ENCODE measurements around the gene LMTK3. TPM values are rescaled to one million over a fixed set of nuclear protein-coding genes. Genes with fewer than 3 reads are reported as not detected.

The LMTK3 gene
- total and polyA plus RNA-seq, 9 of the 15 experiments (the other 6 are each of a cell fraction or from before 2014, with no cell fraction given): 0.35 to 12.3 (median 2.0) TPM; not detected in 2

DNA sequence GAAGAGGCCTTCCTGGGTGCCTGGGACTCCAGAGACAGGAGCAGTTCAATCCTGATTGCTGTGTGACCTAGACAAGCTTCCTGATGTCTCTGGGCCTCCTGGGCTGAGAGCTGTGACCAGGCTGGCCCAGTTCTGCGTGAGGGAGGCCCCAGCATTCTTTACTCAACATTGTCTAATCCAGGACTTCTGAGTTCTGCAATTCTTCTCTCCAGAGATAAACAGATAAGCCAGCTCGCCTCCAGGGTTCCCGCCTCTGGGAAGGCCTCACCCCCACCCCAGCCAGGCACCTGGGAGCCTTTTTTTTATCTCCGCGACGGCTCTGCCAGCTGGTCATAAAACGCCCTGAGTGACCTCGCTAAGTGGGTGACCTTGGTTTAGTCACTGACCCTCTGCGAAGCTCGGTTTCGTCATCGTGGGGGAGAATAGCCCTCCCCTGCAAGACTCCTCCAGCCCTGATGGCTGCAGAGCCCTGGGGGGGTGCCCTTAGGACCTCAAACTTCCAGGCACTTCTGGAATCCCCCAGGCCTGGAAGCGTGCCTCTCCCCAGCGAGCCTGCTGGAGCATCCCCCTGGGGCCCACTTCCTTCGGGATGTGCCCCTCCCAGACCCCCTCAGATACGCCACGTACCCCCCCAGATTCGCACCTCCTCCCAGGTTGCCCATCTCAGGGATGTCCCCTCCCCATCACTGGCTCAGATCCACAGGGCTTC lies 42.2 kb upstream of the LMTK3 start (continued):
- TF ChIP-seq, protein P1, sequence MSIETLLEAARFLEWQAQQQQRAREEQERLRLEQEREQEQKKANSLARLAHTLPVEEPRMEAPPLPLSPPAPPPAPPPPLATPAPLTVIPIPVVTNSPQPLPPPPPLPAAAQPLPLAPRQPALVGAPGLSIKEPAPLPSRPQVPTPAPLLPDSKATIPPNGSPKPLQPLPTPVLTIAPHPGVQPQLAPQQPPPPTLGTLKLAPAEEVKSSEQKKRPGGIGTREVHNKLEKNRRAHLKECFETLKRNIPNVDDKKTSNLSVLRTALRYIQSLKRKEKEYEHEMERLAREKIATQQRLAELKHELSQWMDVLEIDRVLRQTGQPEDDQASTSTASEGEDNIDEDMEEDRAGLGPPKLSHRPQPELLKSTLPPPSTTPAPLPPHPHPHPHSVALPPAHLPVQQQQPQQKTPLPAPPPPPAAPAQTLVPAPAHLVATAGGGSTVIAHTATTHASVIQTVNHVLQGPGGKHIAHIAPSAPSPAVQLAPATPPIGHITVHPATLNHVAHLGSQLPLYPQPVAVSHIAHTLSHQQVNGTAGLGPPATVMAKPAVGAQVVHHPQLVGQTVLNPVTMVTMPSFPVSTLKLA (conservative IDR thresholded peaks at IDR 0.05): no peak
- TF ChIP-seq ETV5 (CRISPR knock-in tag; IDR thresholded peaks at IDR 0.05; ENCODE audit: low read depth): no peak
- peak; percentile 51; the same call in 1 of the 2 replicates for TF ChIP-seq KLF16 (IDR thresholded peaks at IDR 0.05)
- no peak for TF ChIP-seq LCOR (CRISPR knock-in tag; IDR thresholded peaks at IDR 0.05)
- TF ChIP-seq, protein P2, sequence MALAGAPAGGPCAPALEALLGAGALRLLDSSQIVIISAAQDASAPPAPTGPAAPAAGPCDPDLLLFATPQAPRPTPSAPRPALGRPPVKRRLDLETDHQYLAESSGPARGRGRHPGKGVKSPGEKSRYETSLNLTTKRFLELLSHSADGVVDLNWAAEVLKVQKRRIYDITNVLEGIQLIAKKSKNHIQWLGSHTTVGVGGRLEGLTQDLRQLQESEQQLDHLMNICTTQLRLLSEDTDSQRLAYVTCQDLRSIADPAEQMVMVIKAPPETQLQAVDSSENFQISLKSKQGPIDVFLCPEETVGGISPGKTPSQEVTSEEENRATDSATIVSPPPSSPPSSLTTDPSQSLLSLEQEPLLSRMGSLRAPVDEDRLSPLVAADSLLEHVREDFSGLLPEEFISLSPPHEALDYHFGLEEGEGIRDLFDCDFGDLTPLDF (CRISPR knock-in tag; IDR thresholded peaks at IDR 0.05): no peak
- peak; percentile 40 for TF ChIP-seq NEUROD1 (IDR thresholded peaks at IDR 0.05; ENCODE audit: borderline replicate concordance, low read depth, low read length, partially characterized antibody)
- TF ChIP-seq GABPB1 (CRISPR knock-in tag; IDR thresholded peaks at IDR 0.05): no peak
- peak; percentile 59 to 70 for TF ChIP-seq TRIM24 (IDR thresholded peaks at IDR 0.05)
- no peak for TF ChIP-seq ZC3H8 (IDR thresholded peaks at IDR 0.05)
- TF ChIP-seq, protein P3, sequence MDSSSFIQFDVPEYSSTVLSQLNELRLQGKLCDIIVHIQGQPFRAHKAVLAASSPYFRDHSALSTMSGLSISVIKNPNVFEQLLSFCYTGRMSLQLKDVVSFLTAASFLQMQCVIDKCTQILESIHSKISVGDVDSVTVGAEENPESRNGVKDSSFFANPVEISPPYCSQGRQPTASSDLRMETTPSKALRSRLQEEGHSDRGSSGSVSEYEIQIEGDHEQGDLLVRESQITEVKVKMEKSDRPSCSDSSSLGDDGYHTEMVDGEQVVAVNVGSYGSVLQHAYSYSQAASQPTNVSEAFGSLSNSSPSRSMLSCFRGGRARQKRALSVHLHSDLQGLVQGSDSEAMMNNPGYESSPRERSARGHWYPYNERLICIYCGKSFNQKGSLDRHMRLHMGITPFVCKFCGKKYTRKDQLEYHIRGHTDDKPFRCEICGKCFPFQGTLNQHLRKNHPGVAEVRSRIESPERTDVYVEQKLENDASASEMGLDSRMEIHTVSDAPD (CRISPR knock-in tag; IDR thresholded peaks at IDR 0.05): no peak
- no peak for TF ChIP-seq ZNF561 (CRISPR knock-in tag; conservative IDR thresholded peaks at IDR 0.05)
- TF ChIP-seq, protein P4, sequence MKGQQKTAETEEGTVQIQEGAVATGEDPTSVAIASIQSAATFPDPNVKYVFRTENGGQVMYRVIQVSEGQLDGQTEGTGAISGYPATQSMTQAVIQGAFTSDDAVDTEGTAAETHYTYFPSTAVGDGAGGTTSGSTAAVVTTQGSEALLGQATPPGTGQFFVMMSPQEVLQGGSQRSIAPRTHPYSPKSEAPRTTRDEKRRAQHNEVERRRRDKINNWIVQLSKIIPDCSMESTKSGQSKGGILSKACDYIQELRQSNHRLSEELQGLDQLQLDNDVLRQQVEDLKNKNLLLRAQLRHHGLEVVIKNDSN (CRISPR knock-in tag; IDR thresholded peaks at IDR 0.05): no peak
- 0 out of 4 replicates have a peak, but pooled peaks of 1 of the 2 experiments have one; percentile 66 for TF ChIP-seq TBL1XR1 (IDR thresholded peaks at IDR 0.05; ENCODE audit: low read length in 2 of 2)
- TF ChIP-seq ATF7 (IDR thresholded peaks at IDR 0.05): peak; percentile 92
- TF ChIP-seq, protein P5, sequence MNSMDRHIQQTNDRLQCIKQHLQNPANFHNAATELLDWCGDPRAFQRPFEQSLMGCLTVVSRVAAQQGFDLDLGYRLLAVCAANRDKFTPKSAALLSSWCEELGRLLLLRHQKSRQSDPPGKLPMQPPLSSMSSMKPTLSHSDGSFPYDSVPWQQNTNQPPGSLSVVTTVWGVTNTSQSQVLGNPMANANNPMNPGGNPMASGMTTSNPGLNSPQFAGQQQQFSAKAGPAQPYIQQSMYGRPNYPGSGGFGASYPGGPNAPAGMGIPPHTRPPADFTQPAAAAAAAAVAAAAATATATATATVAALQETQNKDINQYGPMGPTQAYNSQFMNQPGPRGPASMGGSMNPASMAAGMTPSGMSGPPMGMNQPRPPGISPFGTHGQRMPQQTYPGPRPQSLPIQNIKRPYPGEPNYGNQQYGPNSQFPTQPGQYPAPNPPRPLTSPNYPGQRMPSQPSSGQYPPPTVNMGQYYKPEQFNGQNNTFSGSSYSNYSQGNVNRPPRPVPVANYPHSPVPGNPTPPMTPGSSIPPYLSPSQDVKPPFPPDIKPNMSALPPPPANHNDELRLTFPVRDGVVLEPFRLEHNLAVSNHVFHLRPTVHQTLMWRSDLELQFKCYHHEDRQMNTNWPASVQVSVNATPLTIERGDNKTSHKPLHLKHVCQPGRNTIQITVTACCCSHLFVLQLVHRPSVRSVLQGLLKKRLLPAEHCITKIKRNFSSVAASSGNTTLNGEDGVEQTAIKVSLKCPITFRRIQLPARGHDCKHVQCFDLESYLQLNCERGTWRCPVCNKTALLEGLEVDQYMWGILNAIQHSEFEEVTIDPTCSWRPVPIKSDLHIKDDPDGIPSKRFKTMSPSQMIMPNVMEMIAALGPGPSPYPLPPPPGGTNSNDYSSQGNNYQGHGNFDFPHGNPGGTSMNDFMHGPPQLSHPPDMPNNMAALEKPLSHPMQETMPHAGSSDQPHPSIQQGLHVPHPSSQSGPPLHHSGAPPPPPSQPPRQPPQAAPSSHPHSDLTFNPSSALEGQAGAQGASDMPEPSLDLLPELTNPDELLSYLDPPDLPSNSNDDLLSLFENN (IDR thresholded peaks at IDR 0.05; ENCODE audit: low read depth in 2 of 2, low read length in 2 of 2): peak in 1 of 2 experiments; percentile 54; a peak in 2 of 4 replicates
- TF ChIP-seq ZNF766 (CRISPR knock-in tag; conservative IDR thresholded peaks at IDR 0.05): no peak
- TF ChIP-seq ZBTB17 (CRISPR knock-in tag; IDR thresholded peaks at IDR 0.05): no peak
- TF ChIP-seq MXI1 (IDR thresholded peaks at IDR 0.05; ENCODE audit: low read depth, low read length): no peak
- peak; percentile 53 for TF ChIP-seq EGR1 (conservative IDR thresholded peaks at IDR 0.05)
- TF ChIP-seq LEF1 (IDR thresholded peaks at IDR 0.05): 0 out of 2 replicates have a peak, but pooled peaks have one; percentile 73
- TF ChIP-seq IFI16 (CRISPR knock-in tag; IDR thresholded peaks at IDR 0.05): no peak
